Activated T-cell treated with anti-CD3 and anti-CD28 coated beads, Interleukin-2, amount 50 U/mL, for 72 hours (primary cell): ENCODE data around the gene TP53RK. TPM values are rescaled to one million over a fixed set of nuclear protein-coding genes. Genes with fewer than 3 reads are reported as not detected.

Experiments
- ATAC-seq, 2 donors: fragments of 150-1000 bp; cut with Tn5 transposase; replicated peaks in 1 of 2; 2 replicates each; pipeline ENCODE4 v1.10.0; 2021; ENCODE audit warnings: moderate library complexity in 2 of 2, mild to moderate bottlenecking in 1 of 2
- DNase-seq, 2 donors: peaks; one replicate each; pipeline ENCODE4 v3.0.0; 2021 to 2022; ENCODE audit warnings: mixed read lengths in 1 of 2
- H3K27ac Mint-ChIP-seq: one replicate; pipeline ENCODE4 v1.8.0; 2022; ENCODE audit warnings: mild to moderate bottlenecking, moderate library complexity, mixed read lengths
- H3K27me3 Mint-ChIP-seq: one replicate; pipeline ENCODE4 v1.8.0; 2022; ENCODE audit warnings: low read depth, mixed read lengths
- H3K36me3 Mint-ChIP-seq, 2 donors: one replicate each; pipeline ENCODE4 v1.8.0; 2022; ENCODE audit warnings: mixed read lengths in 2 of 2, mild to moderate bottlenecking in 1 of 2; ENCODE audit not compliant: insufficient read depth in 2 of 2
- H3K4me1 Mint-ChIP-seq: one replicate; pipeline ENCODE4 v1.8.0; 2022; ENCODE audit warnings: low read depth, mixed read lengths
- H3K4me3 Mint-ChIP-seq, 2 donors: one replicate each; pipeline ENCODE4 v1.8.0; 2022; ENCODE audit warnings: mild to moderate bottlenecking in 2 of 2, mixed read lengths in 2 of 2, moderate library complexity in 2 of 2
- H3K9me3 Mint-ChIP-seq, 2 donors: one replicate each; pipeline ENCODE4 v1.8.0; 2022; ENCODE audit warnings: mixed read lengths in 2 of 2
- total RNA-seq, 2 donors: library from RNA; stranded (reverse); gene quantifications; one replicate each; pipeline ENCODE4 v1.2.3, GENCODE V29; 2022

TP53RK gene
- 10 to 100 TPM; 15.6 to 16.7 TPM for total RNA-seq

GRCh38 chr20:46689082-46689753 is at the start of gene TP53RK:
Gene TP53RK, minus strand, starts transcription at chr20:46689444. Its CDS starts 30 bp downstream, at chr20:46689414.
- Mint-ChIP-seq H3K27me3 (no peaks in the 10 kb centered on the region), H3K4me1 (peaks cover 51% of the 10 kb centered on the region), H3K36me3 (peaks cover 9 to 13% of the 10 kb centered on the region in 2 donors), H3K9me3 (no peaks in the 10 kb centered on the region), H3K4me3 (peak within 1 kb of the TSS; percentile 84 to 91), H3K27ac (peak within 1 kb of the TSS; percentile 98)
- DNase-seq (peak; percentile 95 to 99), ATAC-seq (peak; percentile 94 to 97)

DNA sequence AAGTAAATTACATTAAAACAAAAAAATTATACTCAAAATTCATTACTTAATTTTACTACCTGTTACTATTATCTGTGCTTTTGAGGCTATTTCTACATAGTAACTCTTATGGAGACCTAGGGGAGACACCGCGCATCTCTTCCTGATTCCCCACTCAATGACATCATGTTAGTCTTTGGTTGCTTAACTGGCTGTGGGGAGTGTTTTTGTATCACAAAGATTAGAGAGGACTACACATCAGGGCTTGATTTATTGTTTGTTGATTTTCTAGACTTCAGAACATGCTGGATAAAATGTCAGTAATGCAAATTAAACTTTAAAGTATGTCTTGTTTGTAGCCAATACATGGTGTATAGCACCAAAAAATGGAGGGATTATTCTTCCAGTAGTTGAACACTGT is 46.2 kb upstream of the TP53RK start:
- H3K36me3 Mint-ChIP-seq: no peaks in the 10 kb centered on the region
- H3K4me3 Mint-ChIP-seq: no peak overlapping the region
- H3K27ac Mint-ChIP-seq: no peak overlapping the region
- no peak for ATAC-seq
- DNase-seq: no peak
- H3K27me3 Mint-ChIP-seq: peaks cover 7% of the 10 kb centered on the region
- H3K4me1 Mint-ChIP-seq: no peaks in the 10 kb centered on the region
- peaks cover 0 to 4% of the 10 kb centered on the region in 2 donors for H3K9me3 Mint-ChIP-seq

DNA sequence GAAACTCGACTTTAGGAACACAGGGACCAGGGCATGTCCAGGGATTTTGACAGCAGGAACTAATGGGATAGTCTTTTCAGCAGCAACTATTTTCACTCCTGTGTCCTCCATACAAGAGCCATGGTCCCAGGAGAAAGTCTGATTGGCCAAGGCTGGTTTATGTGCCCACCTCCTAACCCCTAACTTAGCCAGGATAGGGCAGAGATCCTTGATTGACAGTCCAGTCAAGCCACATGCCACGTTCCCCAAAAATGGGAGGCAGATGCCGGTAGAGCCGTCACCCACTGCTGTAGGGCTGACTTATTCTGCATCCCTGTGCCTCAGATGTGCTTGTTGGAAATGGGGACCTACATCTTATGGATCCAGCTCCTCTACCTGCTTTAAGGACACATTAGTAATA is 42.5 kb upstream of the TP53RK start:
- ATAC-seq (no peak), DNase-seq (no peak)
- Mint-ChIP-seq H3K9me3 (peaks cover 0 to 2% of the 10 kb centered on the region in 2 donors), H3K27me3 (no peaks in the 10 kb centered on the region), H3K36me3 (no peaks in the 10 kb centered on the region), H3K27ac (no peak overlapping the region), H3K4me3 (no peak overlapping the region), H3K4me1 (no peaks in the 10 kb centered on the region)

DNA sequence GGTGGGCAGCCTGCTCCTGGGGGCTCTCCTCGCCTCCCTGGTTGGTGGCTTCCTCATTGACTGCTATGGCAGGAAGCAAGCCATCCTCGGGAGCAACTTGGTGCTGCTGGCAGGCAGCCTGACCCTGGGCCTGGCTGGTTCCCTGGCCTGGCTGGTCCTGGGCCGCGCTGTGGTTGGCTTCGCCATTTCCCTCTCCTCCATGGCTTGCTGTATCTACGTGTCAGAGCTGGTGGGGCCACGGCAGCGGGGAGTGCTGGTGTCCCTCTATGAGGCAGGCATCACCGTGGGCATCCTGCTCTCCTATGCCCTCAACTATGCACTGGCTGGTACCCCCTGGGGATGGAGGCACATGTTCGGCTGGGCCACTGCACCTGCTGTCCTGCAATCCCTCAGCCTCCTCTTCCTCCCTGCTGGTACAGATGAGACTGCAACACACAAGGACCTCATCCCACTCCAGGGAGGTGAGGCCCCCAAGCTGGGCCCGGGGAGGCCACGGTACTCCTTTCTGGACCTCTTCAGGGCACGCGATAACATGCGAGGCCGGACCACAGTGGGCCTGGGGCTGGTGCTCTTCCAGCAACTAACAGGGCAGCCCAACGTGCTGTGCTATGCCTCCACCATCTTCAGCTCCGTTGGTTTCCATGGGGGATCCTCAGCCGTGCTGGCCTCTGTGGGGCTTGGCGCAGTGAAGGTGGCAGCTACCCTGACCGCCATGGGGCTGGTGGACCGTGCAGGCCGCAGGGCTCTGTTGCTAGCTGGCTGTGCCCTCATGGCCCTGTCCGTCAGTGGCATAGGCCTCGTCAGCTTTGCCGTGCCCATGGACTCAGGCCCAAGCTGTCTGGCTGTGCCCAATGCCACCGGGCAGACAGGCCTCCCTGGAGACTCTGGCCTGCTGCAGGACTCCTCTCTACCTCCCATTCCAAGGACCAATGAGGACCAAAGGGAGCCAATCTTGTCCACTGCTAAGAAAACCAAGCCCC is 36.2 kb upstream of the TP53RK start:
- Mint-ChIP-seq H3K9me3 (peaks cover 0 to 2% of the 10 kb centered on the region in 2 donors), H3K4me3 (no peak overlapping the region), H3K27ac (no peak overlapping the region), H3K36me3 (no peaks in the 10 kb centered on the region), H3K27me3 (peaks cover 1% of the 10 kb centered on the region), H3K4me1 (no peaks in the 10 kb centered on the region)
- ATAC-seq: no peak
- DNase-seq: no peak

GRCh38 chr20:46724343-46724959 is 35.2 kb upstream of the TP53RK start:
- no peak overlapping the region for H3K27ac Mint-ChIP-seq
- H3K4me1 Mint-ChIP-seq: no peaks in the 10 kb centered on the region
- no peak for DNase-seq
- no peak overlapping the region for H3K4me3 Mint-ChIP-seq
- H3K9me3 Mint-ChIP-seq: peaks cover 5 to 7% of the 10 kb centered on the region in 2 donors
- H3K36me3 Mint-ChIP-seq: peaks cover 0 to 3% of the 10 kb centered on the region in 2 donors
- peaks cover 8% of the 10 kb centered on the region for H3K27me3 Mint-ChIP-seq
- ATAC-seq: no peak

DNA sequence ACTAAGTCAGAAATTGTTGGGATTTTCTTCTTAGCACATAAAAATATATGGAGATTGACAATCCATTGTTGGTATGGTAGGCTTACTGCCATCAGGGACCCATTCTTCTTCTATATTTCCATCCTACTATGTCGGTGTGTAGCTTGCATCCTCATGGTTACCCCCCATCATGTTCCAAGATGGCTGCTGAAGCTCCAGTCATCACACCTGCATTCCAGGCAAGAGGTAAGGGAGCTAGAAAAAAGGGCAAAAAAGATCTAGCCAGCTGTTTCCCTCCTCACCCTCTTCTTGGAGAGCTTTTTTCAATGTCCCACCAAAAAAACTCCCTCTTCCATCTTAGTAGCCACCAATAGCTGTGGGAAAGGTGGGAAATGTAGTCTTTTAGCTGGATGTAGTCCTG is 33.8 kb upstream of the TP53RK start:
- Mint-ChIP-seq H3K27me3 (peaks cover 8% of the 10 kb centered on the region), H3K9me3 (peaks cover 6 to 7% of the 10 kb centered on the region in 2 donors), H3K4me1 (no peaks in the 10 kb centered on the region), H3K36me3 (peaks cover 0 to 3% of the 10 kb centered on the region in 2 donors), H3K27ac (no peak overlapping the region), H3K4me3 (no peak overlapping the region)
- DNase-seq (no peak), ATAC-seq (no peak)

- Mint-ChIP-seq H3K4me1 (no peaks in the 10 kb centered on the region), H3K27ac (no peak overlapping the region), H3K9me3 (peaks cover 6 to 7% of the 10 kb centered on the region in 2 donors), H3K4me3 (no peak overlapping the region), H3K36me3 (peaks cover 0 to 3% of the 10 kb centered on the region in 2 donors), H3K27me3 (peaks cover 8% of the 10 kb centered on the region)
- DNase-seq (no peak), ATAC-seq (no peak)
Observed at GRCh38 chr20:46722450-46722849, 33.2 kb upstream of the TP53RK start.

- no peak for DNase-seq
- peaks cover 0 to 3% of the 10 kb centered on the region in 2 donors for H3K36me3 Mint-ChIP-seq
- no peak for ATAC-seq
- peaks cover 8% of the 10 kb centered on the region for H3K27me3 Mint-ChIP-seq
- H3K4me1 Mint-ChIP-seq: no peaks in the 10 kb centered on the region
- H3K27ac Mint-ChIP-seq: no peak overlapping the region
- peaks cover 6 to 7% of the 10 kb centered on the region in 2 donors for H3K9me3 Mint-ChIP-seq
- H3K4me3 Mint-ChIP-seq: no peak overlapping the region
Observed at GRCh38 chr20:46721476-46721875, 32.2 kb upstream of the TP53RK start.

- DNase-seq: peak in 1 of 2 donors; percentile 12
- Mint-ChIP-seq H3K9me3 (peaks cover 6 to 7% of the 10 kb centered on the region in 2 donors), H3K27ac (no peak overlapping the region), H3K27me3 (peaks cover 8% of the 10 kb centered on the region), H3K4me1 (no peaks in the 10 kb centered on the region), H3K36me3 (peaks cover 0 to 3% of the 10 kb centered on the region in 2 donors), H3K4me3 (no peak overlapping the region)
- peak; percentile 75 for ATAC-seq
Observed at GRCh38 chr20:46720776-46721425, 31.7 kb upstream of the TP53RK start.

- no peak overlapping the region for H3K4me3 Mint-ChIP-seq
- H3K27ac Mint-ChIP-seq: no peak overlapping the region
- no peaks in the 10 kb centered on the region for H3K4me1 Mint-ChIP-seq
- peaks cover 13% of the 10 kb centered on the region for H3K27me3 Mint-ChIP-seq
- H3K9me3 Mint-ChIP-seq: peaks cover 6 to 7% of the 10 kb centered on the region in 2 donors
- peaks cover 0 to 3% of the 10 kb centered on the region in 2 donors for H3K36me3 Mint-ChIP-seq
- no peak for DNase-seq
- no peak for ATAC-seq
Observed at GRCh38 chr20:46720019-46720418, 30.8 kb upstream of the TP53RK start.

DNA sequence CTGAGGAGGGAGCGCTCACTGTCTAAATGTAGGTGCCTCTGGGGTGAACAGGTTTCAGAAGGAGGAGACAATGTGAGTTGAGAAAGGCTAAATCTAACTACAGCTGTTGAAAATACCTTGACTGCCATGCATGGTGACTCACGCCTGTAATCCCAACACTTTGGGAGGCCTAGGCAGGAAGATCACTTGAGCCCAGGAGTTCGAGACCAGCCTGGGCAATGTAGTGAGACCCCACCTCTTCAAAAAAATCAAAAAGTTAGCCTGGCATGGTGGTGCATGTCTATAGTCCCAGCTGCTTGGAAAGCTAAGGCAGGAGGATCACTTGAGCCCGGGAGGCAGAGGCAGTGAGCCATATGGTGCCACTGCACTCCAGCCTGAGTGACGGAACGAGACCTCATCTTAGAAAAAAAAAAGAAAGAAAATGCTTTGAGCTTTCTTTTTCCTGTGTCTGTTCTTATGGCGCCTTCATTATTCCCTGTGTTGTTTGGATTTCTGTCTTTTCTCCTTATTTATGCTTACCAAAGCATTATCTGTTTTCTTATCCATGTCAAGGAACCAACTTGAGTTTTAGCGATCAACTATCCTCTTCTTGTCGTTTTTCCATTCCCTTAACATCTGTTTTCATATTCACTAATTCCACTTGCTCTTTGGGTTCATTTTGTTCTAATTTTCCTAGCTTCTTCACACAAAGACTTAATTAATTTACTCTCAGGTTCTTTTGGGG is 28.7 kb upstream of the TP53RK start:
- Mint-ChIP-seq H3K9me3 (peaks cover 6 to 7% of the 10 kb centered on the region in 2 donors), H3K36me3 (peaks cover 0 to 3% of the 10 kb centered on the region in 2 donors), H3K27ac (no peak overlapping the region), H3K27me3 (peaks cover 27% of the 10 kb centered on the region), H3K4me1 (no peaks in the 10 kb centered on the region), H3K4me3 (no peak overlapping the region)
- DNase-seq: no peak
- no peak for ATAC-seq

DNA sequence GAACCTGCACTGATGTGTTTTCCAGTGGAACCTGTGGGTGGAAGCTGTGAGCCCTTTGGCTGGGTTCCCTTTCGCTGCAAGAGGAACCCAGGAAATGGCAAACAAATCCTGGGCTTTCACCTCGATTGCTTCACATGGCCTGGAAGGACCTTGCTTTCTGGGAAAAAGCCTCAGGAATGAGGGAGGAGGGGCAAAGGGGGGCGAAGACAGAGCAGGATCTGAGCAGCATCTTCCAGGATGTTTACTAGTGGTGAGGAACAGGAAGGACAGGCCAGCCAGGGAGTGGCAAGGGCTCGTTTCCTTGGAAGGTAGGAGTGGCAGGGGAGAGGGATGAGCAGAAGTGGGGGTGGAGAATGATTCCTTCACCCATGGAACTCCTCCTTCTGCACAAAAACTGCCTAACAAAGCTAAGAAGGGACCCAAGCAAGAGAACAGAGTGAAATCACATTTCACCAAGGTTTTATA is 26.1 kb upstream of the TP53RK start:
- DNase-seq: no peak
- ATAC-seq: no peak
- H3K36me3 Mint-ChIP-seq: peaks cover 0 to 2% of the 10 kb centered on the region in 2 donors
- peaks cover 1% of the 10 kb centered on the region for H3K4me1 Mint-ChIP-seq
- no peak overlapping the region for H3K27ac Mint-ChIP-seq
- H3K4me3 Mint-ChIP-seq: no peak overlapping the region
- H3K27me3 Mint-ChIP-seq: peaks cover 40% of the 10 kb centered on the region
- H3K9me3 Mint-ChIP-seq: peaks cover 6% of the 10 kb centered on the region in 2 donors
